PFSK-1 (cell line): Measurements from ENCODE around the gene CATSPER3.

Experiments used
- POLR2AphosphoS5 ChIP-seq: IDR thresholded peaks from 2 replicates; pipeline ENCODE4 v1.6.1; 2012; ENCODE audit warnings: low read depth, mild to moderate bottlenecking, control low read depth, low read length, moderate library complexity
- SIN3A ChIP-seq: IDR thresholded peaks from 2 replicates; pipeline ENCODE4 v1.6.1; 2012; ENCODE audit warnings: mild to moderate bottlenecking, low read length, moderate library complexity, borderline replicate concordance; ENCODE audit not compliant: insufficient read depth
- TAF1 ChIP-seq: IDR thresholded peaks from 2 replicates; pipeline ENCODE4 v1.6.1; 2012; ENCODE audit warnings: low read length, control low read depth, borderline replicate concordance; ENCODE audit not compliant: insufficient read depth

DNA sequence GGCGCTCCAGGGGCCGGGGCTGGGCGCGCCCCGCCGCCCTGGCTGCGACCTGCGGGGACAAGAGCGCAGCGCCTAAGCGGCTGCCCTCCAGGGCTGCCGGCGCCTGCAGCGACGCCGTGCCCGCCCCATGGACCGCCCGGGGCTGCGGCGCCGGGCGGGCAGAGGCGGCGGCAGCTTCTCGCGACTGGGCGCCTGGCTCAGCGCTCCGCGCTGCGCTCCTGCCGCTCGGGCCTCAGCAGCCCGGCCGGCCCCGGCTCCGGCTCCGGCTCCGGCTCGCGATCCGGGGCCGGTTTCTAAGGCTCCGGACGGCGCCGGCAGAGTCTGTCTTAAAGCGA is 66.2 kb downstream of the CATSPER3 start, which contains the start of gene PITX1:
- TF ChIP-seq POLR2AphosphoS5 (no peak), TAF1 (no peak), SIN3A (no peak)
